ENCODE data around the gene NAT16. TPM values are rescaled to one million over a fixed set of nuclear protein-coding genes. Genes with fewer than 3 reads are reported as not detected.

The NAT16 gene
- total and polyA plus RNA-seq, 2 of the 13 experiments (the other 11 are each of a cell fraction or from before 2014, with no cell fraction given) = 0.04 TPM; not detected in 1

- TF ChIP-seq PAX8 (CRISPR knock-in tag; IDR thresholded peaks at IDR 0.05; ENCODE audit: borderline replicate concordance) (no peak), ZSCAN9 (CRISPR knock-in tag; IDR thresholded peaks at IDR 0.05; ENCODE audit: borderline replicate concordance) (0 out of 2 replicates have a peak, but pooled peaks have one; percentile 49), MED8 (CRISPR knock-in tag; IDR thresholded peaks at IDR 0.05; ENCODE audit: insufficient replicate concordance) (peak; percentile 65), ZKSCAN5 (CRISPR knock-in tag; IDR thresholded peaks at IDR 0.05) (no peak), ZNF766 (CRISPR knock-in tag; IDR thresholded peaks at IDR 0.05; ENCODE audit: borderline replicate concordance) (no peak), GMEB1 (CRISPR knock-in tag; IDR thresholded peaks at IDR 0.05; ENCODE audit: borderline replicate concordance) (no peak), ELF3 (CRISPR knock-in tag; IDR thresholded peaks at IDR 0.05) (peak; percentile 56; the same call in 1 of the 2 replicates), IRX3 (CRISPR knock-in tag; IDR thresholded peaks at IDR 0.05; ENCODE audit: borderline replicate concordance, low read depth) (no peak), TFAP4 (IDR thresholded peaks at IDR 0.05; ENCODE audit: borderline replicate concordance, low read depth) (peak; percentile 35; the same call in 1 of the 2 replicates), ZNF691 (CRISPR knock-in tag; IDR thresholded peaks at IDR 0.05; ENCODE audit: borderline replicate concordance, low read depth) (peak; percentile 68; the same call in 1 of the 2 replicates), TOE1 (CRISPR knock-in tag; IDR thresholded peaks at IDR 0.05) (0 out of 2 replicates have a peak, but pooled peaks have one; percentile 26), MIER2 (CRISPR knock-in tag; IDR thresholded peaks at IDR 0.05) (0 out of 2 replicates have a peak, but pooled peaks have one; percentile 25), U2AF1 (optimal IDR thresholded peaks at IDR 0.05; ENCODE audit: low read depth, low read length) (no peak), SIX1 (CRISPR knock-in tag; IDR thresholded peaks at IDR 0.05; ENCODE audit: borderline replicate concordance) (peak; percentile 10; the same call in 1 of the 2 replicates), CCAR2 (optimal IDR thresholded peaks at IDR 0.05; ENCODE audit: low read depth, low read length) (no peak), TEAD2 (CRISPR knock-in tag; IDR thresholded peaks at IDR 0.05) (no peak), ZNF549 (CRISPR knock-in tag; IDR thresholded peaks at IDR 0.05) (no peak), TCF7L2 (IDR thresholded peaks at IDR 0.05; ENCODE audit: low read depth, low read length) (no peak), ZSCAN21 (CRISPR knock-in tag; IDR thresholded peaks at IDR 0.05; ENCODE audit: borderline replicate concordance) (no peak), NCOA5 (CRISPR knock-in tag; IDR thresholded peaks at IDR 0.05) (no peak), HNRNPLL (IDR thresholded peaks at IDR 0.05; ENCODE audit: low read depth, low read length, poor library complexity, severe bottlenecking) (no peak), ZNF660 (CRISPR knock-in tag; IDR thresholded peaks at IDR 0.05; ENCODE audit: borderline replicate concordance, low read depth) (no peak), ELK4 (CRISPR knock-in tag; IDR thresholded peaks at IDR 0.05; ENCODE audit: borderline replicate concordance) (no peak), RFX1 (IDR thresholded peaks at IDR 0.05) (no peak), FOXA3 (CRISPR knock-in tag; IDR thresholded peaks at IDR 0.05) (peak; percentile 85), NFE2L2 (IDR thresholded peaks at IDR 0.05; ENCODE audit: low read length) (no peak)
Measured at GRCh38 chr7:101121991-101122932, 57.8 kb downstream of the NAT16 start (continued).
